ENCODE measurements around the gene TNRC18.

The TNRC18 gene

DNA sequence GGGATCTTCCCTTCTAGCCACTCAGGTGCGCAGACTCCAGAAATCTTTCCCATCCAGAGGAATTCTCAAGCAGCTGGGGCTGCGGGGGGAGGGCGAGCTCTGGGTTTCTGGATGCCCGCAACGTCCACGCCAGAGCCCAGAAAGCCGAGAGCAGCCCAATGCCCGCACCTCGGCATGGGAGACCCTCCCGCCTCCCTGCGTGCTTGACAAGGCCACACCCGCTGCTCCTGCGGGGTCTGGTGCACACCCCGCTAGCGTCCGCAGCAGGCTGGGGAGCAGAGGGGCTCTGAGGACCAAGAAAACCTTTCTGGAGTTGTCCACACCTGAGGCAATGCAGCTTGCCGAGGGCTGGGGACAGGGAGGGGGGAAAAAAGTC, 74.6 kb downstream of the TNRC18 start:
- TF ChIP-seq, protein P1, sequence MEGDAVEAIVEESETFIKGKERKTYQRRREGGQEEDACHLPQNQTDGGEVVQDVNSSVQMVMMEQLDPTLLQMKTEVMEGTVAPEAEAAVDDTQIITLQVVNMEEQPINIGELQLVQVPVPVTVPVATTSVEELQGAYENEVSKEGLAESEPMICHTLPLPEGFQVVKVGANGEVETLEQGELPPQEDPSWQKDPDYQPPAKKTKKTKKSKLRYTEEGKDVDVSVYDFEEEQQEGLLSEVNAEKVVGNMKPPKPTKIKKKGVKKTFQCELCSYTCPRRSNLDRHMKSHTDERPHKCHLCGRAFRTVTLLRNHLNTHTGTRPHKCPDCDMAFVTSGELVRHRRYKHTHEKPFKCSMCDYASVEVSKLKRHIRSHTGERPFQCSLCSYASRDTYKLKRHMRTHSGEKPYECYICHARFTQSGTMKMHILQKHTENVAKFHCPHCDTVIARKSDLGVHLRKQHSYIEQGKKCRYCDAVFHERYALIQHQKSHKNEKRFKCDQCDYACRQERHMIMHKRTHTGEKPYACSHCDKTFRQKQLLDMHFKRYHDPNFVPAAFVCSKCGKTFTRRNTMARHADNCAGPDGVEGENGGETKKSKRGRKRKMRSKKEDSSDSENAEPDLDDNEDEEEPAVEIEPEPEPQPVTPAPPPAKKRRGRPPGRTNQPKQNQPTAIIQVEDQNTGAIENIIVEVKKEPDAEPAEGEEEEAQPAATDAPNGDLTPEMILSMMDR (conservative IDR thresholded peaks at IDR 0.05; ENCODE audit: control insufficient read depth, insufficient read depth, low read depth, low read length), result no peak
- H3K4me3 ChIP-seq (ENCODE audit: control insufficient read depth, low read depth, low read length), result no peak overlapping the region
- no peak for DNase-seq (ENCODE audit: low read depth)

DNA sequence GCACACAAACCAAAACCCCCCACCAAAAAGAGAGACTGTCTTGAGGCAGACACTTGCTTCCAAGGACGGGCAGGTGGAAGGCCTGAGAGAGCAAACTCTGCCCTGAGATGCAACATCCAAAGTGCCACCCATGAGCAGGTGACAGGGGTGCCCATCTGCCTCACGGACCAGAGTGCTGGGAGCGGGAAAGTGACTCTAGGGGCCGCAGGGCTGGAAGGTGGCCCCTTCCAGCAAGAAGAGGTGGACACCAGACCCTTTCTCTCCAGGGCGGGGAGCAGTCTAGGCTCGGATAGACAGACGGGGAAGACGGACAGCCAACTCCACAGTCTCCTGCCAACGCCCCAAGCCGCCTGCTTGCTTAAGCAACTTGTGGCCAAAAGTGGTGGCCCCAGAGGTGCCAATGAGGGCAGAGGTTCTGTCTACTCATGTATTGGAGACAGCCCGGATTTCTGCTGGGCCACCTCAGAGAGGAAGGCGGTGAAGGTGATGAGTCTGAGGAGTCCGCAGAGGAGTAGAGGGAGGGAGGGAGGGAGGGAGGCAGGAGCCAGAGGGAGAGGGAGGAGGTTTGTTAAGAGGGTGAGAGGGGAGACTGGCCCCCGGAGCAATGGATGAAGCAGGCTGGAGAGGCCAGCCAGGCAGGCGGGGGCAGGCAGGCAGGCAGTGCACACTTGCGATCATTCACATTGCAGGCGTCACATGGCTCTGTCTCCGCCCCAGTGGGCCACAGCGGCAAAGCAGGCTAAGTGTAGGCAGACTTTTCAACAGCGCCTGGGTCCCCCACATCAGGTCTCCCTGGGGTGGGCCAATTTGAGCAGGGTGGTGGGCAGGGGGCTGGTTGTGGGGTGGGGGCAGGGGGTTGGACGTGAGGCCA, 75.3 kb downstream of the TNRC18 start:
- TF ChIP-seq, protein P1 (conservative IDR thresholded peaks at IDR 0.05; ENCODE audit: control insufficient read depth, insufficient read depth, low read depth, low read length), result no peak
- no peak overlapping the region for H3K4me3 ChIP-seq (ENCODE audit: control insufficient read depth, low read depth, low read length)
- DNase-seq (ENCODE audit: low read depth), result no peak

DNA sequence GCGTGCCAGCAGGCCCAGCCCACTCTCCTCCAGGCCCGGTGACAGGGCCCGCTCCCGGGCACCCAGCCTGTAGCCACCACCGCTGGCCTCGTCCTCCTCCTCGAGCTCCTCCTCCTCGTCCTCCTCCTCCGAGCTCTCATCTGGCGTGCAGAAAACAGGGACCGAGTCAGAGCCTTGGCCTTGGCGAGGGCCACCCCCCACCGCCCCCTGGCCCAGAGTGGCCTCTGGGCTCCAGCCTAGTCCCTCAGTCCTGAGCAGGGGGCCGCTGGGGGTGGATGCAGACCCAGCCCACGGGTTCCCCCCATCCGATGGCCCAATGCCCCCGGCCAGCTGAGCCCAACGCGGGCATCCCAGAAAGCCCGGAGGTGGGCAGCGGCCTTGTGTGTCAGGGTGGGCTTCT, 78.0 kb downstream of the TNRC18 start:
- TF ChIP-seq, protein P1 (conservative IDR thresholded peaks at IDR 0.05; ENCODE audit: control insufficient read depth, insufficient read depth, low read depth, low read length), result no peak
- no peak for DNase-seq (ENCODE audit: low read depth)
- H3K4me3 ChIP-seq (ENCODE audit: control insufficient read depth, low read depth, low read length), result no peak overlapping the region

DNA sequence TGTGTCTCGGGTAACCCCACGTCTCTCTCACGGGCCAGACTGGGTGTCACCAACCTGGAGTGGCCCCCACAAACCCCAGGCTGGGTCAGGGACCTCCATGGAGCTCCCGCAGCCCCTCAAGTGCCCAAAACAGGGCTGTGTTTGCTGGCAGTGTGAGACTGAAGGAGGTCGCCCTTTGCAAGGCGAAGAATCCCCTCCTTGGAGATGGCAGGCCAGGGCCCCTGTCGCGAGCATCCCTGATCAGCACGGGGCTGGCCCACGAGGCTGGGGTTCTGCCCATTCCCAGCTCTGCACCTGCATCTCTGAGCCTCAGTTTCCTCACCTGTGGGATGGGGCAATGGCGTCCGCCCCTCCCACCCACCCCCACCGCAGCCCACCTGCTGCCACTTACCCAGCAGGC, 78.5 kb downstream of the TNRC18 start:
- DNase-seq (ENCODE audit: low read depth), result no peak
- no peak overlapping the region for H3K4me3 ChIP-seq (ENCODE audit: control insufficient read depth, low read depth, low read length)
- TF ChIP-seq, protein P1 (conservative IDR thresholded peaks at IDR 0.05; ENCODE audit: control insufficient read depth, insufficient read depth, low read depth, low read length), result no peak

DNA sequence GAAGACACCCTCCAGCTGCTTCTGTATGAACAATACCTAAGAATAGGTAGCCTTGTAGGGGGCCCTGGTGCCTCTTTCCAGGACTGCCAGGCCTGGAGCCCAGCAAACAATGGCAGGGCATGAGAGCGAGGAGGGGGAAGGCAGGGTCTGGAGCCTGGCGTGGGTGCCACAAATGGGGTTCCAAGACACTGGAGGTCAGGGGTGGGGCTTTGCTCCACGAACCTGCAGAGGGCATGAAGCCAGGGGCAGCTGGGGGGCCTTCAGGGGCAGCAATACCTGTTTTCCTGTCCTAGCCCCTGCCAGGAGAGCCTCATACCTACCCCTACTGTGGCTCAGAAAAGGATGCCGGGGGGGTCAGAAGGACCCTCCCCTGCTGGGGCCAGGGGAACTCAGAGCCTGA, 79.3 kb downstream of the TNRC18 start:
- DNase-seq (ENCODE audit: low read depth), result no peak
- TF ChIP-seq, protein P1 (conservative IDR thresholded peaks at IDR 0.05; ENCODE audit: control insufficient read depth, insufficient read depth, low read depth, low read length), result no peak
- H3K4me3 ChIP-seq (ENCODE audit: control insufficient read depth, low read depth, low read length), result no peak overlapping the region

DNA sequence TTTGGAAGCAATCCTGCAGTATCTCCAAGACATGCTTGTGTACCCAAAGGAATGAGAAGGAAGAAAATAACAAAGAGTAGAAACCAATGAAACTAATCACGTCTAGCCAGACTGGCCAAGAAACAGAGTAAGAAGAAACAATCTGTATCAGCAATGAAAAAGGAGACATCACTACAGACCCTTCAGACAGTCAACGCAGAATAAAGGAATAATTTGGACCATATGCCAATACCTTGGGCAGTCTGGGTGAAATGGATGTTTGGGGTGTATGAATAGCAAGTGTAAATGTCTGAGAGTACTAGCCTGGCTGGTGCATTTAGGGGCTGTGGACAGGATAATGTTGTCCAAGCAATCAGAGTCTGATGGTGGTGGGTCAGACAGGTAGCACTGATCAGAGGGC, 79.8 kb downstream of the TNRC18 start:
- no peak overlapping the region for H3K4me3 ChIP-seq (ENCODE audit: control insufficient read depth, low read depth, low read length)

More for the DNA sequence above, 79.8 kb downstream of the TNRC18 start:
- TF ChIP-seq, protein P1 (conservative IDR thresholded peaks at IDR 0.05; ENCODE audit: control insufficient read depth, insufficient read depth, low read depth, low read length), result no peak
- no peak for DNase-seq (ENCODE audit: low read depth)

All from fibroblast of mammary gland (primary cell).